ENCODE results near the gene GBA3.

Gene GBA3

GRCh38 chr4:22790631-22791030 lies 97.9 kb downstream of the GBA3 start:
- H3K4me3 ChIP-seq (ENCODE audit: low read depth, low read length) = no peak overlapping the region
- no peaks in the 10 kb centered on the region for H3K36me3 ChIP-seq (ENCODE audit: control insufficient read depth, insufficient read depth, low read length)
- no peaks in the 10 kb centered on the region for H3K9me3 ChIP-seq (ENCODE audit: control insufficient read depth, insufficient read depth, low read length)
- no peak overlapping the region for H3K9ac ChIP-seq (ENCODE audit: low read depth, low read length)
- no peaks in the 10 kb centered on the region for H3K4me1 ChIP-seq (ENCODE audit: control insufficient read depth, insufficient read depth, low read length)
- no peaks in the 10 kb centered on the region for H3K27me3 ChIP-seq (ENCODE audit: control insufficient read depth, insufficient read depth, low read length)

- Histone ChIP-seq H3K4me3 (ENCODE audit: low read depth, low read length) (no peak overlapping the region), H3K27me3 (ENCODE audit: control insufficient read depth, insufficient read depth, low read length) (no peaks in the 10 kb centered on the region)
These were observed 102.0 kb downstream of the GBA3 start for GRCh38 chr4:22794732-22795131.

GRCh38 chr4:22801391-22801790 lies 108.7 kb downstream of the GBA3 start:
- no peaks in the 10 kb centered on the region for H3K36me3 ChIP-seq (ENCODE audit: control insufficient read depth, insufficient read depth, low read length)
- no peak overlapping the region for H3K4me3 ChIP-seq (ENCODE audit: low read depth, low read length)
- no peaks in the 10 kb centered on the region for H3K9me3 ChIP-seq (ENCODE audit: control insufficient read depth, insufficient read depth, low read length)
- no peaks in the 10 kb centered on the region for H3K4me1 ChIP-seq (ENCODE audit: control insufficient read depth, insufficient read depth, low read length)
- no peaks in the 10 kb centered on the region for H3K27me3 ChIP-seq (ENCODE audit: control insufficient read depth, insufficient read depth, low read length)
- no peak overlapping the region for H3K9ac ChIP-seq (ENCODE audit: low read depth, low read length)

More at GRCh38 chr4:22794732-22795131, 102.0 kb downstream of the GBA3 start:
- Histone ChIP-seq H3K4me1 (ENCODE audit: control insufficient read depth, insufficient read depth, low read length) (no peaks in the 10 kb centered on the region), H3K9ac (ENCODE audit: low read depth, low read length) (no peak overlapping the region), H3K36me3 (ENCODE audit: control insufficient read depth, insufficient read depth, low read length) (no peaks in the 10 kb centered on the region), H3K9me3 (ENCODE audit: control insufficient read depth, insufficient read depth, low read length) (no peaks in the 10 kb centered on the region)

- no peak overlapping the region for H3K9ac ChIP-seq (ENCODE audit: low read depth, low read length)
- no peaks in the 10 kb centered on the region for H3K4me1 ChIP-seq (ENCODE audit: control insufficient read depth, insufficient read depth, low read length)
- no peaks in the 10 kb centered on the region for H3K27me3 ChIP-seq (ENCODE audit: control insufficient read depth, insufficient read depth, low read length)
- H3K36me3 ChIP-seq (ENCODE audit: control insufficient read depth, insufficient read depth, low read length) = no peaks in the 10 kb centered on the region
- H3K4me3 ChIP-seq (ENCODE audit: low read depth, low read length) = no peak overlapping the region
- H3K9me3 ChIP-seq (ENCODE audit: control insufficient read depth, insufficient read depth, low read length) = no peaks in the 10 kb centered on the region
These were observed 110.1 kb downstream of the GBA3 start for GRCh38 chr4:22802876-22803275.

GRCh38 chr4:22803512-22803911 lies 110.8 kb downstream of the GBA3 start:
- H3K27me3 ChIP-seq (ENCODE audit: control insufficient read depth, insufficient read depth, low read length) = no peaks in the 10 kb centered on the region
- H3K36me3 ChIP-seq (ENCODE audit: control insufficient read depth, insufficient read depth, low read length) = no peaks in the 10 kb centered on the region
- H3K4me3 ChIP-seq (ENCODE audit: low read depth, low read length) = no peak overlapping the region
- H3K9me3 ChIP-seq (ENCODE audit: control insufficient read depth, insufficient read depth, low read length) = no peaks in the 10 kb centered on the region
- no peaks in the 10 kb centered on the region for H3K4me1 ChIP-seq (ENCODE audit: control insufficient read depth, insufficient read depth, low read length)
- no peak overlapping the region for H3K9ac ChIP-seq (ENCODE audit: low read depth, low read length)

GRCh38 chr4:22814906-22815305 lies 122.2 kb downstream of the GBA3 start:
- no peak overlapping the region for H3K4me3 ChIP-seq (ENCODE audit: low read depth, low read length)
- H3K9ac ChIP-seq (ENCODE audit: low read depth, low read length) = no peak overlapping the region
- no peaks in the 10 kb centered on the region for H3K4me1 ChIP-seq (ENCODE audit: control insufficient read depth, insufficient read depth, low read length)
- no peaks in the 10 kb centered on the region for H3K27me3 ChIP-seq (ENCODE audit: control insufficient read depth, insufficient read depth, low read length)
- H3K36me3 ChIP-seq (ENCODE audit: control insufficient read depth, insufficient read depth, low read length) = no peaks in the 10 kb centered on the region
- H3K9me3 ChIP-seq (ENCODE audit: control insufficient read depth, insufficient read depth, low read length) = no peaks in the 10 kb centered on the region

GRCh38 chr4:22824091-22824490 lies 131.4 kb downstream of the GBA3 start:
- no peaks in the 10 kb centered on the region for H3K9me3 ChIP-seq (ENCODE audit: control insufficient read depth, insufficient read depth, low read length)
- H3K4me1 ChIP-seq (ENCODE audit: control insufficient read depth, insufficient read depth, low read length) = no peaks in the 10 kb centered on the region
- H3K9ac ChIP-seq (ENCODE audit: low read depth, low read length) = no peak overlapping the region
- no peaks in the 10 kb centered on the region for H3K36me3 ChIP-seq (ENCODE audit: control insufficient read depth, insufficient read depth, low read length)
- H3K4me3 ChIP-seq (ENCODE audit: low read depth, low read length) = no peak overlapping the region
- H3K27me3 ChIP-seq (ENCODE audit: control insufficient read depth, insufficient read depth, low read length) = no peaks in the 10 kb centered on the region

GRCh38 chr4:22842360-22843018 lies 149.8 kb downstream of the GBA3 start:
- no peaks in the 10 kb centered on the region for H3K27me3 ChIP-seq (ENCODE audit: control insufficient read depth, insufficient read depth, low read length)
- H3K9me3 ChIP-seq (ENCODE audit: control insufficient read depth, insufficient read depth, low read length) = no peaks in the 10 kb centered on the region
- no peaks in the 10 kb centered on the region for H3K4me1 ChIP-seq (ENCODE audit: control insufficient read depth, insufficient read depth, low read length)
- H3K36me3 ChIP-seq (ENCODE audit: control insufficient read depth, insufficient read depth, low read length) = no peaks in the 10 kb centered on the region
- H3K4me3 ChIP-seq (ENCODE audit: low read depth, low read length) = no peak overlapping the region
- no peak overlapping the region for H3K9ac ChIP-seq (ENCODE audit: low read depth, low read length)

GRCh38 chr4:22848332-22848731 lies 155.6 kb downstream of the GBA3 start:
- H3K27me3 ChIP-seq (ENCODE audit: control insufficient read depth, insufficient read depth, low read length) = no peaks in the 10 kb centered on the region

GRCh38 chr4:22850055-22850454 lies 157.3 kb downstream of the GBA3 start:
- no peaks in the 10 kb centered on the region for H3K27me3 ChIP-seq (ENCODE audit: control insufficient read depth, insufficient read depth, low read length)
- no peak overlapping the region for H3K9ac ChIP-seq (ENCODE audit: low read depth, low read length)
- H3K4me3 ChIP-seq (ENCODE audit: low read depth, low read length) = no peak overlapping the region
- no peaks in the 10 kb centered on the region for H3K9me3 ChIP-seq (ENCODE audit: control insufficient read depth, insufficient read depth, low read length)
- peaks cover 6% of the 10 kb centered on the region for H3K4me1 ChIP-seq (ENCODE audit: control insufficient read depth, insufficient read depth, low read length)
- H3K36me3 ChIP-seq (ENCODE audit: control insufficient read depth, insufficient read depth, low read length) = no peaks in the 10 kb centered on the region

More at GRCh38 chr4:22848332-22848731, 155.6 kb downstream of the GBA3 start:
- Histone ChIP-seq H3K4me3 (ENCODE audit: low read depth, low read length) (no peak overlapping the region), H3K4me1 (ENCODE audit: control insufficient read depth, insufficient read depth, low read length) (peaks cover 6% of the 10 kb centered on the region), H3K9me3 (ENCODE audit: control insufficient read depth, insufficient read depth, low read length) (no peaks in the 10 kb centered on the region), H3K36me3 (ENCODE audit: control insufficient read depth, insufficient read depth, low read length) (no peaks in the 10 kb centered on the region), H3K9ac (ENCODE audit: low read depth, low read length) (no peak overlapping the region)

- Histone ChIP-seq H3K36me3 (ENCODE audit: control insufficient read depth, insufficient read depth, low read length) (no peaks in the 10 kb centered on the region), H3K27me3 (ENCODE audit: control insufficient read depth, insufficient read depth, low read length) (no peaks in the 10 kb centered on the region), H3K9me3 (ENCODE audit: control insufficient read depth, insufficient read depth, low read length) (no peaks in the 10 kb centered on the region), H3K4me1 (ENCODE audit: control insufficient read depth, insufficient read depth, low read length) (peaks cover 6% of the 10 kb centered on the region), H3K4me3 (ENCODE audit: low read depth, low read length) (no peak overlapping the region), H3K9ac (ENCODE audit: low read depth, low read length) (no peak overlapping the region)
These were observed 157.9 kb downstream of the GBA3 start for GRCh38 chr4:22850630-22851029.

GRCh38 chr4:22857411-22857810 lies 164.7 kb downstream of the GBA3 start:
- H3K9ac ChIP-seq (ENCODE audit: low read depth, low read length) = no peak overlapping the region
- H3K27me3 ChIP-seq (ENCODE audit: control insufficient read depth, insufficient read depth, low read length) = no peaks in the 10 kb centered on the region
- H3K4me3 ChIP-seq (ENCODE audit: low read depth, low read length) = no peak overlapping the region
- H3K9me3 ChIP-seq (ENCODE audit: control insufficient read depth, insufficient read depth, low read length) = no peaks in the 10 kb centered on the region
- no peaks in the 10 kb centered on the region for H3K36me3 ChIP-seq (ENCODE audit: control insufficient read depth, insufficient read depth, low read length)
- no peaks in the 10 kb centered on the region for H3K4me1 ChIP-seq (ENCODE audit: control insufficient read depth, insufficient read depth, low read length)
